ENCODE measurements around the gene CNIH2. TPM values are rescaled to one million over a fixed set of nuclear protein-coding genes. Genes with fewer than 3 reads are reported as not detected.

The CNIH2 gene
- total and polyA plus RNA-seq, 2 donors (not counting 1 experiment from before 2014, with no cell fraction given), result 0.17 to 0.57 TPM

DNA sequence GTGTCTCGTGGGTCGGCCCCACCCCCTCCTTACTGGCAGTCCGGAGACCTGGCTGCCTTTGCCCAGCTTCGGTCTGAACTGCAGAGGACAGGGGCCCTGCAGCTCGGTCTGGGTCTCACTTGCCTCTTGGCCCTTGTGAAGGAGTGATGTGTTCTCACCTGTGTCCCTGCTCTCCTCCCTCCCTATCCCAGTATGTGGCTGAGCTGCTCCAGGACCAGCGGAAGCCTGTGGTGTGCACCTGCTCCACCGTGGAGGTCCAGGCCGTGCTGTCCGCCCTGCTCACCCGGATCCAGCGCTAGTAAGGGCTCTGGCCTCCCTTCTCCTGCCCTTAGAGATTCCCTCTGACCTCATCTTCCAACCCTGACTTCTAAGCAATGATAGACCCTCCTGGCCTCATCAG lies 45.2 kb upstream of the CNIH2 start:
- no peak for TF ChIP-seq EZH2 (IDR thresholded peaks at IDR 0.05; ENCODE audit: low read length, missing control alignments)
- TF ChIP-seq, protein P1, sequence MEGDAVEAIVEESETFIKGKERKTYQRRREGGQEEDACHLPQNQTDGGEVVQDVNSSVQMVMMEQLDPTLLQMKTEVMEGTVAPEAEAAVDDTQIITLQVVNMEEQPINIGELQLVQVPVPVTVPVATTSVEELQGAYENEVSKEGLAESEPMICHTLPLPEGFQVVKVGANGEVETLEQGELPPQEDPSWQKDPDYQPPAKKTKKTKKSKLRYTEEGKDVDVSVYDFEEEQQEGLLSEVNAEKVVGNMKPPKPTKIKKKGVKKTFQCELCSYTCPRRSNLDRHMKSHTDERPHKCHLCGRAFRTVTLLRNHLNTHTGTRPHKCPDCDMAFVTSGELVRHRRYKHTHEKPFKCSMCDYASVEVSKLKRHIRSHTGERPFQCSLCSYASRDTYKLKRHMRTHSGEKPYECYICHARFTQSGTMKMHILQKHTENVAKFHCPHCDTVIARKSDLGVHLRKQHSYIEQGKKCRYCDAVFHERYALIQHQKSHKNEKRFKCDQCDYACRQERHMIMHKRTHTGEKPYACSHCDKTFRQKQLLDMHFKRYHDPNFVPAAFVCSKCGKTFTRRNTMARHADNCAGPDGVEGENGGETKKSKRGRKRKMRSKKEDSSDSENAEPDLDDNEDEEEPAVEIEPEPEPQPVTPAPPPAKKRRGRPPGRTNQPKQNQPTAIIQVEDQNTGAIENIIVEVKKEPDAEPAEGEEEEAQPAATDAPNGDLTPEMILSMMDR (conservative IDR thresholded peaks at IDR 0.05 in 1 of 2, IDR thresholded peaks at IDR 0.05 in 1 of 2; ENCODE audit: low read depth in 1 of 2, low read length in 2 of 2), result no peak
- H3K4me2 ChIP-seq (ENCODE audit: extremely low read depth, insufficient read depth, low read length), result no peak overlapping the region
- H3K9ac ChIP-seq (ENCODE audit: insufficient read depth, low read length), result no peak overlapping the region
- H3K36me3 ChIP-seq (ENCODE audit: control insufficient read depth, insufficient read depth, low read length), result peaks cover 3% of the 10 kb centered on the region
- no peak overlapping the region for H3K27ac ChIP-seq (ENCODE audit: insufficient read depth, low read length)
- no peaks in the 10 kb centered on the region for H3K4me1 ChIP-seq (ENCODE audit: control insufficient read depth, extremely low read depth, insufficient read depth, low read length)
- H2AFZ ChIP-seq (ENCODE audit: low read length), result no peak overlapping the region
- no peaks in the 10 kb centered on the region for H3K27me3 ChIP-seq (ENCODE audit: control insufficient read depth, insufficient read depth, low read length)
- H3K79me2 ChIP-seq (ENCODE audit: control insufficient read depth, insufficient read depth, low read length), result no peaks in the 10 kb centered on the region
- no peaks in the 10 kb centered on the region for H4K20me1 ChIP-seq (ENCODE audit: control insufficient read depth, extremely low read depth, insufficient read depth, low read length)
- DNase-seq (ENCODE audit: low read depth in 2 of 2), result no peak
- H3K9me3 ChIP-seq (ENCODE audit: control insufficient read depth, insufficient read depth, low read depth, low read length), result no peaks in the 10 kb centered on the region
- no peak overlapping the region for H3K4me3 ChIP-seq (replicated peaks in 1 of 4; ENCODE audit: control extremely low read depth in 1 of 4, insufficient read depth in 1 of 4, low read depth in 3 of 4, low read length in 4 of 4)

DNA sequence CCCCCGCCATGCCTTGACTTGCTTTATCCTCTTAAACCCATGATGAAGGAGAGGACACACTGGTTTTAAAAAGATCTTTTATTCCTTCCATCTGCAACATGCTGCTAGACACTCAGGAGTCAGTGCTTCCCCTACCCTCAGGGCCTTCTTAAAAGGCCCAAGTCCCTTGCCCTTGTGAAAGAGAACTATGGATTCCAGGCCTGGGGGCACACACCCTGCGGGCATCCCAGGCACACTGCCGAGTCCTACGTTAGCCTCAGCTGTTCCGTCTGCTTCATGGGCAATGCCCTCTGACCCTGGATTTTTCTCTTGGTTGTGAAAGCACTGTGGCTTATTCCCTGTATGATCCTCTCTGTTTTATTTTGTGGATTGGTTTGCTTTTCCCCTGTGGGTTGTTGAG lies 44.7 kb upstream of the CNIH2 start:
- Histone ChIP-seq H3K27ac (ENCODE audit: insufficient read depth, low read length) (no peak overlapping the region), H3K4me3 (replicated peaks in 1 of 4; ENCODE audit: control extremely low read depth in 1 of 4, insufficient read depth in 1 of 4, low read depth in 3 of 4, low read length in 4 of 4) (no peak overlapping the region), H4K20me1 (ENCODE audit: control insufficient read depth, extremely low read depth, insufficient read depth, low read length) (no peaks in the 10 kb centered on the region), H3K79me2 (ENCODE audit: control insufficient read depth, insufficient read depth, low read length) (no peaks in the 10 kb centered on the region), H3K4me2 (ENCODE audit: extremely low read depth, insufficient read depth, low read length) (no peak overlapping the region), H3K36me3 (ENCODE audit: control insufficient read depth, insufficient read depth, low read length) (peaks cover 3% of the 10 kb centered on the region), H3K4me1 (ENCODE audit: control insufficient read depth, extremely low read depth, insufficient read depth, low read length) (no peaks in the 10 kb centered on the region), H3K27me3 (ENCODE audit: control insufficient read depth, insufficient read depth, low read length) (no peaks in the 10 kb centered on the region), H2AFZ (ENCODE audit: low read length) (no peak overlapping the region), H3K9me3 (ENCODE audit: control insufficient read depth, insufficient read depth, low read depth, low read length) (no peaks in the 10 kb centered on the region), H3K9ac (ENCODE audit: insufficient read depth, low read length) (no peak overlapping the region)
- no peak for TF ChIP-seq EZH2 (IDR thresholded peaks at IDR 0.05; ENCODE audit: low read length, missing control alignments)
- TF ChIP-seq, protein P1 (conservative IDR thresholded peaks at IDR 0.05 in 1 of 2, IDR thresholded peaks at IDR 0.05 in 1 of 2; ENCODE audit: low read depth in 1 of 2, low read length in 2 of 2), result no peak
- no peak for DNase-seq (ENCODE audit: low read depth in 2 of 2)

DNA sequence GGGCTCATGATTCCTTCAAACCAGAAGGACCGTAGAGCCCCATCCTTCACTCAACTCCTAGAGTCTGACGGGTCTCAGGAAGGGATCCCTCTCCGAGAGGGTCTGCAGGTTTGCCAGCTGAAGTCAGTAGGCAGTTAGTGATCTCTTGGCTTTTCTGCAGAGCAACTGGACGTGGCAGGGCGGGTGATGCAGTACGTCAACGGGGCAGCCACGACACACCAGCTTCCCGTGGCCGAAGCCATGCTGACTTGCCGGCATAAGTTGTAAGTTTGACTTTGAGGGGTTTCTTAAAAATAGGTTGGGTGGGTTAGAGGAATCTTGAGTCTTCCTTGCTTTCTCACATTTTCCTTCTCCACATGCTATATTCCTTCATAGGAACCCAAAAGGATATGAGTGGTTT lies 42.8 kb upstream of the CNIH2 start:
- Histone ChIP-seq H3K4me3 (replicated peaks in 1 of 4; ENCODE audit: control extremely low read depth in 1 of 4, insufficient read depth in 1 of 4, low read depth in 3 of 4, low read length in 4 of 4) (no peak overlapping the region), H3K27ac (ENCODE audit: insufficient read depth, low read length) (no peak overlapping the region), H3K4me1 (ENCODE audit: control insufficient read depth, extremely low read depth, insufficient read depth, low read length) (no peaks in the 10 kb centered on the region), H2AFZ (ENCODE audit: low read length) (no peak overlapping the region), H3K27me3 (ENCODE audit: control insufficient read depth, insufficient read depth, low read length) (no peaks in the 10 kb centered on the region), H3K36me3 (ENCODE audit: control insufficient read depth, insufficient read depth, low read length) (peaks cover 3% of the 10 kb centered on the region), H3K79me2 (ENCODE audit: control insufficient read depth, insufficient read depth, low read length) (no peaks in the 10 kb centered on the region), H3K9me3 (ENCODE audit: control insufficient read depth, insufficient read depth, low read depth, low read length) (no peaks in the 10 kb centered on the region), H4K20me1 (ENCODE audit: control insufficient read depth, extremely low read depth, insufficient read depth, low read length) (no peaks in the 10 kb centered on the region), H3K4me2 (ENCODE audit: extremely low read depth, insufficient read depth, low read length) (no peak overlapping the region), H3K9ac (ENCODE audit: insufficient read depth, low read length) (no peak overlapping the region)
- no peak for TF ChIP-seq EZH2 (IDR thresholded peaks at IDR 0.05; ENCODE audit: low read length, missing control alignments)
- TF ChIP-seq, protein P1 (conservative IDR thresholded peaks at IDR 0.05 in 1 of 2, IDR thresholded peaks at IDR 0.05 in 1 of 2; ENCODE audit: low read depth in 1 of 2, low read length in 2 of 2), result no peak
- no peak for DNase-seq (ENCODE audit: low read depth in 2 of 2)

Measured in fibroblast of lung (primary cell).